Large intestine (tissue), 3 donors: ENCODE measurements around the gene DUSP8. TPM values are rescaled to one million over a fixed set of nuclear protein-coding genes. Genes with fewer than 3 reads are reported as not detected.
A peak's percentile ranks its signal among the peaks of the same experiment; 100 is the strongest.
"Not testable (repeated sequence)": the region's sequence is repeated elsewhere in the genome, so short reads cannot be mapped to it uniquely, and the experiment has no call there.

Source experiments
- DNase-seq, 2 donors: peaks; one replicate each; pipeline versions ENCODE4 v3.0.0 to v3.0.0-alpha.2; 2013
- H3K27ac ChIP-seq: one replicate; pipeline ENCODE4 v1.5.1; 2013; ENCODE audit warnings: low read length
- H3K27me3 ChIP-seq: 2 replicates; pipeline ENCODE4 v1.6.1; 2013; ENCODE audit warnings: low read length; ENCODE audit not compliant: control insufficient read depth, insufficient read depth
- H3K36me3 ChIP-seq: 2 replicates; pipeline ENCODE4 v1.6.1; 2013; ENCODE audit warnings: low read length; ENCODE audit not compliant: control insufficient read depth, insufficient read depth
- H3K4me1 ChIP-seq: one replicate; pipeline ENCODE4 v1.6.1; 2013; ENCODE audit warnings: low read length; ENCODE audit not compliant: control insufficient read depth, insufficient read depth
- H3K4me3 ChIP-seq: one replicate; pipeline ENCODE4 v1.5.1; 2013; ENCODE audit warnings: low read length
- H3K9me3 ChIP-seq: one replicate; pipeline ENCODE4 v1.6.1; 2013; ENCODE audit warnings: mild to moderate bottlenecking, low read depth, low read length, moderate library complexity; ENCODE audit not compliant: control insufficient read depth
- WGBS: methylation state at CpG from one replicate; pipeline ENCODE4 v1.1.5; 2013; ENCODE audit warnings: low lambda C conversion rate; ENCODE audit not compliant: insufficient coverage; 5-methylcytosine and 5-hydroxymethylcytosine counted together
- polyA plus RNA-seq: library from polyadenylated mRNA; unstranded; fragments of 120-200 nt; gene quantifications from one replicate; pipeline ENCODE4 v1.2.1, GENCODE V29; 2013

The DUSP8 gene
- polyA plus RNA-seq, 1 donor = 16.9 TPM

GRCh38 chr11:1603629-1604028 lies 31.6 kb upstream of the DUSP8 start:
- H3K4me3 ChIP-seq = no peak overlapping the region
- H3K4me1 ChIP-seq = peaks cover 4% of the 10 kb centered on the region
- no peak overlapping the region for H3K27ac ChIP-seq
- peaks cover 17% of the 10 kb centered on the region for H3K27me3 ChIP-seq
- no peaks in the 10 kb centered on the region for H3K36me3 ChIP-seq
- H3K9me3 ChIP-seq = no peaks in the 10 kb centered on the region
- WGBS = no CpG with 5 or more reads among the region's 1 CpG
- no peak for DNase-seq

GRCh38 chr11:1601663-1602062 lies 29.6 kb upstream of the DUSP8 start:
- H3K27me3 ChIP-seq, H3K9me3 ChIP-seq, H3K4me3 ChIP-seq, H3K36me3 ChIP-seq, H3K4me1 ChIP-seq, H3K27ac ChIP-seq: not testable (repeated sequence)
- DNase-seq = peak; percentile 29 to 70
- WGBS = no CpG with 5 or more reads among the region's 3 CpGs

- H3K27ac ChIP-seq = no peak overlapping the region
- no peaks in the 10 kb centered on the region for H3K36me3 ChIP-seq
- no peak for DNase-seq
- peaks cover 8% of the 10 kb centered on the region for H3K4me1 ChIP-seq
- no peak overlapping the region for H3K4me3 ChIP-seq
- 80% methylated on average over 1 of the region's 5 CpGs for WGBS
- no peaks in the 10 kb centered on the region for H3K27me3 ChIP-seq
- no peaks in the 10 kb centered on the region for H3K9me3 ChIP-seq
These were observed 28.6 kb upstream of the DUSP8 start for GRCh38 chr11:1600626-1601025.

GRCh38 chr11:1598816-1599215 lies 26.7 kb upstream of the DUSP8 start:
- Histone ChIP-seq H3K36me3 (no peaks in the 10 kb centered on the region), H3K4me3 (no peak overlapping the region), H3K27ac (no peak overlapping the region), H3K9me3 (no peaks in the 10 kb centered on the region), H3K4me1 (peaks cover 8% of the 10 kb centered on the region), H3K27me3 (no peaks in the 10 kb centered on the region)
- WGBS = no CpG with 5 or more reads among the region's 6 CpGs
- no peak for DNase-seq

- WGBS = no CpG with 5 or more reads among the region's 3 CpGs
- H3K27me3 ChIP-seq, DNase-seq: not testable (repeated sequence)
These were observed 26.3 kb upstream of the DUSP8 start for GRCh38 chr11:1598406-1598805.

GRCh38 chr11:1597994-1598380 lies 25.9 kb upstream of the DUSP8 start, which contains the start of gene KRTAP5-2:
TSS of gene KRTAP5-2 (minus strand) at chr11:1598294. CDS start at chr11:1598250, 44 bp downstream.
- Histone ChIP-seq H3K4me3 (no peak within 1 kb of the TSS), H3K4me1 (peaks cover 8% of the 10 kb centered on the region), H3K36me3 (no peaks in the 10 kb centered on the region), H3K27ac (no peak within 1 kb of the TSS), H3K27me3 (no peaks in the 10 kb centered on the region), H3K9me3 (no peaks in the 10 kb centered on the region)
- no CpG with 5 or more reads among the region's 4 CpGs for WGBS
- DNase-seq = no peak

More at GRCh38 chr11:1598406-1598805, 26.3 kb upstream of the DUSP8 start:
- H3K36me3 ChIP-seq, H3K9me3 ChIP-seq, H3K4me3 ChIP-seq, H3K27ac ChIP-seq, H3K4me1 ChIP-seq: not testable (repeated sequence)

- no peak for DNase-seq
- Histone ChIP-seq H3K36me3 (no peaks in the 10 kb centered on the region), H3K27me3 (no peaks in the 10 kb centered on the region), H3K4me1 (peaks cover 8% of the 10 kb centered on the region), H3K4me3 (no peak overlapping the region), H3K9me3 (no peaks in the 10 kb centered on the region), H3K27ac (no peak overlapping the region)
- WGBS = no CpG with 5 or more reads among the region's 10 CpGs
These were observed 25.4 kb upstream of the DUSP8 start for GRCh38 chr11:1597331-1597993.

GRCh38 chr11:1596576-1597121 lies 24.6 kb upstream of the DUSP8 start:
- WGBS = no CpG with 5 or more reads among the region's 19 CpGs
- DNase-seq = peak; percentile 37 to 69

GRCh38 chr11:1595994-1596575 lies 24.0 kb upstream of the DUSP8 start:
- H3K36me3 ChIP-seq, H3K4me1 ChIP-seq, H3K9me3 ChIP-seq, DNase-seq, H3K27me3 ChIP-seq, H3K4me3 ChIP-seq, H3K27ac ChIP-seq: not testable (repeated sequence)
- WGBS = 40% methylated on average over 1 of the region's 11 CpGs

More at GRCh38 chr11:1596576-1597121, 24.6 kb upstream of the DUSP8 start:
- H3K36me3 ChIP-seq, H3K4me1 ChIP-seq, H3K27ac ChIP-seq, H3K4me3 ChIP-seq, H3K27me3 ChIP-seq, H3K9me3 ChIP-seq: not testable (repeated sequence)

GRCh38 chr11:1592628-1593027 lies 20.6 kb upstream of the DUSP8 start:
- H3K9me3 ChIP-seq = no peaks in the 10 kb centered on the region
- WGBS = no CpG with 5 or more reads among the region's 9 CpGs
- DNase-seq = no peak
- H3K27me3 ChIP-seq = no peaks in the 10 kb centered on the region
- peaks cover 3% of the 10 kb centered on the region for H3K4me1 ChIP-seq
- no peak overlapping the region for H3K27ac ChIP-seq
- H3K4me3 ChIP-seq = no peak overlapping the region
- H3K36me3 ChIP-seq = no peaks in the 10 kb centered on the region
